Activated CD8-positive, alpha-beta T cell treated with anti-CD3 and anti-CD28 coated beads, Interleukin-2, amount 10 ng/mL, durations not matched to agents 7 days and 5 days (primary cell): ENCODE measurements around the gene KCNT2. TPM values are rescaled to one million over a fixed set of nuclear protein-coding genes. Genes with fewer than 3 reads are reported as not detected.

Experiments
- ATAC-seq: fragments of 150-1000 bp; cut with Tn5 transposase; one replicate; pipeline ENCODE4 v1.10.0; 2021; ENCODE audit warnings: moderate library complexity
- CTCF ChIA-PET: fragments of 350-600 bp; sonication (Branson Sonifier 250); formaldehyde crosslinking; loops from one replicate; lab custom pipeline; 2021; ENCODE audit warnings: antibody characterized with exemption; lab: Charles Lee
- POLR2A ChIA-PET: fragments of 350-600 bp; sonication (Branson Sonifier 250); formaldehyde crosslinking; loops from one replicate; lab custom pipeline; 2021; ENCODE audit warnings: antibody characterized with exemption; lab: Charles Lee
- DNase-seq: peaks from one replicate; pipeline ENCODE4 v3.0.0-alpha.2; 2020
- H3K27ac Mint-ChIP-seq: one replicate; pipeline ENCODE4 v1.8.0; 2021; ENCODE audit warnings: mild to moderate bottlenecking, mixed read lengths
- H3K27me3 Mint-ChIP-seq: one replicate; pipeline ENCODE4 v1.8.0; 2021; ENCODE audit warnings: low read depth, mixed read lengths
- H3K36me3 Mint-ChIP-seq: one replicate; pipeline ENCODE4 v1.8.0; 2021; ENCODE audit warnings: low read depth, mixed read lengths
- H3K4me1 Mint-ChIP-seq: one replicate; pipeline ENCODE4 v1.8.0; 2021; ENCODE audit warnings: low read depth, mixed read lengths
- H3K4me3 Mint-ChIP-seq: one replicate; pipeline ENCODE4 v1.8.0; 2021; ENCODE audit warnings: mild to moderate bottlenecking, mixed read lengths
- H3K9me3 Mint-ChIP-seq: one replicate; pipeline ENCODE4 v1.8.0; 2022; ENCODE audit warnings: mixed read lengths; ENCODE audit not compliant: insufficient read depth
- total RNA-seq, 2 experiments: library from RNA; stranded (reverse); gene quantifications; one replicate each; pipeline ENCODE4 v1.2.3, GENCODE V29; 2021

KCNT2 gene
- total RNA-seq, 2 experiments from 2014 or later = not detected

- H3K27ac Mint-ChIP-seq = no peak overlapping the region
- no peaks in the 10 kb centered on the region for H3K4me1 Mint-ChIP-seq
- H3K27me3 Mint-ChIP-seq = no peaks in the 10 kb centered on the region
- DNase-seq = no peak
- ATAC-seq = no peak
- ChIA-PET POLR2A (no interaction called here), CTCF (no interaction called here)
- H3K4me3 Mint-ChIP-seq = no peak overlapping the region
- H3K36me3 Mint-ChIP-seq = no peaks in the 10 kb centered on the region
- H3K9me3 Mint-ChIP-seq = no peaks in the 10 kb centered on the region
Measured at GRCh38 chr1:196377811-196378210, 230.4 kb downstream of the KCNT2 start.

- Mint-ChIP-seq H3K27ac (no peak overlapping the region), H3K36me3 (no peaks in the 10 kb centered on the region), H3K9me3 (no peaks in the 10 kb centered on the region), H3K4me3 (no peak overlapping the region), H3K4me1 (no peaks in the 10 kb centered on the region), H3K27me3 (no peaks in the 10 kb centered on the region)
- ATAC-seq (no peak), DNase-seq (no peak)
- POLR2A ChIA-PET = no interaction called here
- CTCF ChIA-PET = no interaction called here
Measured at GRCh38 chr1:196376630-196377328, 231.5 kb downstream of the KCNT2 start.

DNA sequence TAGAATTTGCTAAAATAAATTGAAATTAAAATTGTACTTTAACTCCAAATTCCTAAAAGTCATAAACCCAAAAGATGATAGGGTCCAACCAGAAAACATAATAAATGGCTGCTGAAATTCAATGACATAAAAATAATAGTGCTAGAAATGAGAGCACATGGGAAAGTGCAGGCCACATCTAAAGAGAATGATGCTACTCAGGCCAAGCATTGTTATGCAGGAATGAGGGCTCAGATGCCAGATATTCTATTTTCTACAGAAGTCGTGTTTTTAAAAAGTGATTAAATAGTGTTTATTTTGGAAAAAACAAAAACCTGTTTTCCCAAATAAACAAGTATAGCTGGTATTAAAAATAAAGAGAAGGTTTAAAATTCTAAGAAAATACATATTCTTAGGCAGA, 234.4 kb downstream of the KCNT2 start:
- Mint-ChIP-seq H3K4me3 (no peak overlapping the region), H3K27me3 (no peaks in the 10 kb centered on the region), H3K4me1 (no peaks in the 10 kb centered on the region), H3K27ac (no peak overlapping the region), H3K36me3 (no peaks in the 10 kb centered on the region), H3K9me3 (no peaks in the 10 kb centered on the region)
- ATAC-seq (no peak), DNase-seq (no peak)
- ChIA-PET CTCF (no interaction called here), POLR2A (no interaction called here)

DNA sequence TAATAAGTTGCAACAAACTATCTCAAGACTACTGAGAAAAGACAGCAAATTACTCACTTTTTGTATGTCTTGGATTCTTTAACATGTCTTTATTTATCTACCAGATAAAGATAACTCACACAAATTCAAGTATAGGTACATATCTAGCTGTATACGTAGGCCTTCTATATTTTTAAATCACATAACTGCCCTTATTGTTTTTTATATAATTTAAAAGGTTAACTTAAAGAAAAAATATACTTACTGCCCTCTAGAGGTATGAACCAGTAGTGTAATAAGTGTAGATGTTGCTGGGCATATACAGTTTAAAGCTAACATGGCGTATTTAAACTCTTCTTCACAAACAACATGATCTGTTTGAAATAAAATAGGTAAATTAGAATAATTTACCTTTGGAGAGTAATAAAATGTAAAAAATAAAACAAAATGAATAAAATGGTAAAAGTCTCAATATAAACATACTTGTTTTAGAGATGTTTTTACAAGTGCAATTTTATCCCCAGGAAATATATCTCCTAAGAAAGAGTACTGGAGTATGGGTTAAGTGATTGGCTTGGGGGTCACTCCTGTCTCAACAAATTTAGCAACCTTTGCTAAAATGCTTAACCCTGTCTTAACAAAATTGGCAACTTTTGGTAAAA, 235.2 kb downstream of the KCNT2 start:
- no peak for DNase-seq
- Mint-ChIP-seq H3K36me3 (no peaks in the 10 kb centered on the region), H3K27me3 (no peaks in the 10 kb centered on the region), H3K9me3 (no peaks in the 10 kb centered on the region), H3K4me3 (no peak overlapping the region), H3K27ac (no peak overlapping the region), H3K4me1 (no peaks in the 10 kb centered on the region)
- ChIA-PET CTCF (no interaction called here), POLR2A (no interaction called here)
- ATAC-seq = no peak

GRCh38 chr1:196367838-196368237, 240.4 kb downstream of the KCNT2 start:
- CTCF ChIA-PET = no interaction called here
- H3K4me1 Mint-ChIP-seq = no peaks in the 10 kb centered on the region
- no peaks in the 10 kb centered on the region for H3K27me3 Mint-ChIP-seq
- POLR2A ChIA-PET = no interaction called here
- no peaks in the 10 kb centered on the region for H3K9me3 Mint-ChIP-seq
- H3K27ac Mint-ChIP-seq = no peak overlapping the region
- no peaks in the 10 kb centered on the region for H3K36me3 Mint-ChIP-seq
- H3K4me3 Mint-ChIP-seq = no peak overlapping the region
- DNase-seq (no peak), ATAC-seq (no peak)

GRCh38 chr1:196366817-196367495, 241.3 kb downstream of the KCNT2 start:
- no peaks in the 10 kb centered on the region for H3K9me3 Mint-ChIP-seq
- no peak overlapping the region for H3K4me3 Mint-ChIP-seq
- CTCF ChIA-PET = no interaction called here
- H3K4me1 Mint-ChIP-seq = no peaks in the 10 kb centered on the region
- H3K27ac Mint-ChIP-seq = no peak overlapping the region
- POLR2A ChIA-PET = no interaction called here
- no peak for DNase-seq
- no peaks in the 10 kb centered on the region for H3K27me3 Mint-ChIP-seq
- ATAC-seq = no peak
- H3K36me3 Mint-ChIP-seq = no peaks in the 10 kb centered on the region

GRCh38 chr1:196361112-196361714, 247.0 kb downstream of the KCNT2 start:
- Mint-ChIP-seq H3K27ac (no peak overlapping the region), H3K4me3 (no peak overlapping the region), H3K9me3 (no peaks in the 10 kb centered on the region), H3K27me3 (no peaks in the 10 kb centered on the region), H3K4me1 (no peaks in the 10 kb centered on the region), H3K36me3 (no peaks in the 10 kb centered on the region)
- DNase-seq = no peak
- ATAC-seq = no peak
- POLR2A ChIA-PET = no interaction called here
- CTCF ChIA-PET = no interaction called here

DNA sequence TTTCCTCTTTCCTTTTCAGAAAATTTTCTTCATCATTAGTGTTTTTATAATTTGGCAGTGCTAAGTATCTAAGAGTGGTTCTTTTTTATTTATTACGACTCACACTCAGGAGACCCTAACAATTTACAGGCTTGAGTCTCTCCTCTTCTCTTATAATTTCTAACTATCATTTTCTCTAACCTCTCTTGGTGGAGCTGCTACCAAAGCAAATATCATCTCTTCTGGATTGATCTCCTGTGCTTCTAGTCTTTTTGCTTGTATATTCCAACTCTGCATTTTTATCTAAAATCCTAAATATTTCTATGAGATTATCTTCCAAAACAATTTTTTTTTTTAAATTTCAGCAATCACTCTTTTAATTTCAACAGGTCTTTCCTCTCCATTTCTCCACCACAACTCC, 250.3 kb downstream of the KCNT2 start:
- no peaks in the 10 kb centered on the region for H3K4me1 Mint-ChIP-seq
- no peaks in the 10 kb centered on the region for H3K27me3 Mint-ChIP-seq
- no peaks in the 10 kb centered on the region for H3K9me3 Mint-ChIP-seq
- H3K36me3 Mint-ChIP-seq = no peaks in the 10 kb centered on the region
- ATAC-seq (no peak), DNase-seq (no peak)
- ChIA-PET POLR2A (no interaction called here), CTCF (no interaction called here)
- H3K4me3 Mint-ChIP-seq = no peak overlapping the region
- H3K27ac Mint-ChIP-seq = no peak overlapping the region

- Mint-ChIP-seq H3K27me3 (no peaks in the 10 kb centered on the region), H3K27ac (no peak overlapping the region), H3K4me3 (no peak overlapping the region), H3K9me3 (no peaks in the 10 kb centered on the region), H3K4me1 (no peaks in the 10 kb centered on the region), H3K36me3 (no peaks in the 10 kb centered on the region)
- ChIA-PET CTCF (no interaction called here), POLR2A (no interaction called here)
- DNase-seq (no peak), ATAC-seq (no peak)
Measured at GRCh38 chr1:196355206-196355786, 252.9 kb downstream of the KCNT2 start.

GRCh38 chr1:196344453-196344852, 263.8 kb downstream of the KCNT2 start:
- CTCF ChIA-PET = interaction anchor here (1.2 kb wide), 1 partner anchor 9 kb away, joined by 3 read pairs; no protein-coding TSS in a partner anchor
- POLR2A ChIA-PET = no interaction called here
- Mint-ChIP-seq H3K27ac (no peak overlapping the region), H3K36me3 (no peaks in the 10 kb centered on the region), H3K27me3 (no peaks in the 10 kb centered on the region), H3K4me3 (no peak overlapping the region), H3K9me3 (no peaks in the 10 kb centered on the region), H3K4me1 (no peaks in the 10 kb centered on the region)
- DNase-seq (no peak), ATAC-seq (no peak)

GRCh38 chr1:196324345-196324744, 283.9 kb downstream of the KCNT2 start:
- H3K27me3 Mint-ChIP-seq = no peaks in the 10 kb centered on the region
- DNase-seq (no peak), ATAC-seq (no peak)
- no peak overlapping the region for H3K4me3 Mint-ChIP-seq
- CTCF ChIA-PET = no interaction called here
- H3K27ac Mint-ChIP-seq = no peak overlapping the region
- no peaks in the 10 kb centered on the region for H3K9me3 Mint-ChIP-seq
- no peaks in the 10 kb centered on the region for H3K4me1 Mint-ChIP-seq
- POLR2A ChIA-PET = no interaction called here
- no peaks in the 10 kb centered on the region for H3K36me3 Mint-ChIP-seq

GRCh38 chr1:196323869-196324268, 284.4 kb downstream of the KCNT2 start:
- CTCF ChIA-PET = no interaction called here
- no peaks in the 10 kb centered on the region for H3K36me3 Mint-ChIP-seq
- DNase-seq = no peak
- no peak overlapping the region for H3K27ac Mint-ChIP-seq
- H3K4me1 Mint-ChIP-seq = no peaks in the 10 kb centered on the region
- H3K27me3 Mint-ChIP-seq = no peaks in the 10 kb centered on the region
- ATAC-seq = no peak
- POLR2A ChIA-PET = no interaction called here
- no peaks in the 10 kb centered on the region for H3K9me3 Mint-ChIP-seq
- no peak overlapping the region for H3K4me3 Mint-ChIP-seq
